SK-N-SH (cell line): ENCODE data around the gene MALRD1.

Source experiments
- CTCF ChIP-seq: fragments of 200-600 bp; sonication (generic); IDR thresholded peaks from 2 replicates; pipeline ENCODE4 v1.6.1; 2017; ENCODE audit warnings: antibody characterized with exemption, mild to moderate bottlenecking, moderate library complexity
- POLR2AphosphoS5 ChIP-seq: IDR thresholded peaks from 2 replicates; pipeline ENCODE4 v1.6.1; 2012; ENCODE audit warnings: low read depth, low read length

GRCh38 chr10:19518109-19518508, 469.5 kb downstream of the MALRD1 start:
- TF ChIP-seq CTCF (no peak), POLR2AphosphoS5 (no peak)
